ENCODE measurements around the gene GCK.

The GCK gene

DNA sequence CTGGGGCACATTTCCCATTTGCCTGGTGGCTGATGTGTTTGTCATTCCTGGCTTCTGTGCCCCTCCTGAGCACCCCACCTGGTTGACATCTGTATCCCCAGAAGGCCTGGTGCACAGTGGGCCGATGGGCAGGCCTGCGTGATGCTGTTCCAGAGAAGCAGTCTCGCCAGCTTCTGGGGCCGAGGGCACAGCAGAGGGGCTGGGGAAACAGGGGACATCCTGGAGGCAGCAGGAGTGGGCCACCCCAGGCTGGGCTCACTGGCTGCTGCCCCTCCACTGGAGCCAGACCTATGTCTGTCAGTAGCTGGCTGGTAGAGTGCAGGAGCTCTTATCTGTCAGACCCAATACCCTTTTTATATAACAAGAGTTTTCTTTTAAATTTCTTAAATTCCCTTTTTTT lies 47.2 kb downstream of the GCK start:
- Histone ChIP-seq H3K4me1 (ENCODE audit: insufficient read depth, low read length) (no peaks in the 10 kb centered on the region), H3K27ac (ENCODE audit: low read depth, low read length) (no peak overlapping the region), H3K9me3 (ENCODE audit: low read length) (no peaks in the 10 kb centered on the region), H3K36me3 (ENCODE audit: insufficient read depth, low read length) (no peaks in the 10 kb centered on the region), H3K9ac (ENCODE audit: low read length) (no peak overlapping the region), H3K4me3 (ENCODE audit: low read depth in 1 of 2, low read length in 2 of 2) (no peak overlapping the region), H3K27me3 (ENCODE audit: control insufficient read depth in 1 of 2, insufficient read depth in 2 of 2, low read length in 2 of 2) (peaks cover 0 to 29% of the 10 kb centered on the region in 2 donors)

DNA sequence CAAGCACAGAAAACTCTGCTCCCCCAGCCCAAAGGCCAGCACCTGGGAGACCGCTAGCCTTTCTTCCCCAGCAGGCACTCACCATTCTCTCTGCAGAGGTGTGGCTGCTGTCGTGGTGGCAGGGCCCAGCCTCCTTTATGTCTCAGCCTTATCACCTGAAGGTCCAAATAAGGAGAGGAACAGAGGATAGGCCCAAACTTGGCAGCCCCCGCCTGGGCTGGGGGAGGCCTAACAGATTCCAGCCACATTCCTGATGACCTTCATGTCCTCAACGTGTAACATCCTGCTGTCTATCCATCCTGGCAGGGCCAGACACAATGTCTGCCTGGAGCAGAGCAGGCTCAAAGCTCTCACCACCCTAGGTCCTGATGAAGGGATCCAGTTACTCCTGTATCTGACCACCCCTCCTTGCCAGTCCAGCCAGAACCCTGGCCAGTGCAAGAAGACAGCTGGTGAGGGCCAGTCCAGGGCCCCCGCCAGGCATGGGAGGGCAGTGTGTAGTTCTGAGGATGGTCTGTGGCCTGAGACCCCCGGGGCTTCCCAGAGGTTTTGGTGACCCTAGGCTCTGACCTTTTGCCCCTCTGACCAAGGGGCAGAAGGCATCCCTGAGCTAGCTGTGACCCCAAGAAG lies 47.9 kb downstream of the GCK start, which contains the start of gene MYL7:
Gene MYL7 (minus strand): TSS at position 112 of the 630 bp plus-strand sequence. CDS start 27 bp downstream, at position 85.
- Histone ChIP-seq H3K27ac (ENCODE audit: low read depth, low read length) (no peak within 1 kb of the TSS), H3K36me3 (ENCODE audit: insufficient read depth, low read length) (no peaks in the 10 kb centered on the region), H3K27me3 (ENCODE audit: control insufficient read depth in 1 of 2, insufficient read depth in 2 of 2, low read length in 2 of 2) (peaks cover 0 to 26% of the 10 kb centered on the region in 2 donors), H3K4me3 (ENCODE audit: low read depth in 1 of 2, low read length in 2 of 2) (no peak within 1 kb of the TSS), H3K9me3 (ENCODE audit: low read length) (no peaks in the 10 kb centered on the region), H3K4me1 (ENCODE audit: insufficient read depth, low read length) (no peaks in the 10 kb centered on the region), H3K9ac (ENCODE audit: low read length) (no peak within 1 kb of the TSS)

DNA sequence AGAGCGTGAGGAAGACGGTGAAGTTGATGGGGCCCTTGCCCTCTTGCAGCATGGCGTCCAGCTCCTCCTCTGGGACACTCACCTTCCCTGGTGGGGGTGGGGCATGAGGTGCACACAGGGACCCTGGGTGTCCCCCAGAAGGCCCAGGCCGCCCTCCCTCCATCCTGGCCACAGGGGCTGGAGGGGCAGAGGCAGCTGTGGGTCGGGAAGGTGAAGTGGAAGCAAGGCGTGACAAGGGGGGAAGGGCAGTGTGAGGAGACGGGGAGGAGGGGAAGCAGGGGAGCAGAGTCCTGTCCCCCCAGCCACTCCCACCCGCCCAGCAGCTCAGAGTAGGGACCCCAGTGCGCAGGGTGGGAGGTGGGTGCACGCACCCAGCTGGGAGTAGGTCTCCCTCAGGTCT lies 48.9 kb downstream of the GCK start:
- Histone ChIP-seq H3K4me1 (ENCODE audit: insufficient read depth, low read length) (no peaks in the 10 kb centered on the region), H3K27me3 (ENCODE audit: control insufficient read depth in 1 of 2, insufficient read depth in 2 of 2, low read length in 2 of 2) (peaks cover 0 to 17% of the 10 kb centered on the region in 2 donors), H3K9ac (ENCODE audit: low read length) (no peak overlapping the region), H3K4me3 (ENCODE audit: low read depth in 1 of 2, low read length in 2 of 2) (no peak overlapping the region), H3K27ac (ENCODE audit: low read depth, low read length) (no peak overlapping the region), H3K36me3 (ENCODE audit: insufficient read depth, low read length) (no peaks in the 10 kb centered on the region), H3K9me3 (ENCODE audit: low read length) (no peaks in the 10 kb centered on the region)

DNA sequence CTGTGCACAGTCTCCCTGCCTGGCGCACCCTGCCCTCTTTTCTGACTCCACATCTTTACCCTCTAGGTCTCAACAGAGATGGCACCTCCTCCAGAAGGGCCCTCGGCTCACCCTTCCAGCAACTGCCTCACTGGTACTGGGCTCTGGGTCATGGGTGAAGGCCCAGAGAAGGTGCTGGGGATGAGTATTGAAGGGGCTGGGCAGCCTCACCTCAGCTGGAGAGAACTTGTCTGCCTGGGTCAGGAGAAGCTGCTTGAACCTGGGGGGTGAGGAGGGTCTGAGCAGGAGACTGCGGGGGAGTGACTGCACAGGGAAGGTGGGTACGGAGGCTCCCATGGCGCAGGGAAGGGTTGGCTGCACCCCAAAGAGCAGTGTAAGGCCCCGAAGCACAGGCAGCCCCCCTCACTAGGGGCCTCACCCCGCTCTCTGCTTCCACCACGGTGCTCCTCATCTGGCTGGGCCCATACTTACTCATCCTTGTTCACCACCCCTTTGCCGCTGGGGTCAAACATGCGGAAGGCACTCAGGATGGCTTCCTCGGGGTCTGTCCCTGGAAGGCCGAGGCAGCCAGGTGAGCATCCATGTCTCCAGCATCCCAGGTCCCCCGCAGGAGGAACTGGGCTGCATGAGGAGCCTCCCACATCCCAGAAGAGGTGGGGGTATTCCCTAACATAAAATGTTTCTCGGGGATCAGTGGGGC lies 49.8 kb downstream of the GCK start:
- no peaks in the 10 kb centered on the region for H3K9me3 ChIP-seq (ENCODE audit: low read length)
- H3K36me3 ChIP-seq (ENCODE audit: insufficient read depth, low read length), result no peaks in the 10 kb centered on the region
- H3K4me3 ChIP-seq (ENCODE audit: low read depth in 1 of 2, low read length in 2 of 2), result no peak overlapping the region
- H3K27me3 ChIP-seq (ENCODE audit: control insufficient read depth in 1 of 2, insufficient read depth in 2 of 2, low read length in 2 of 2), result peaks cover 0 to 9% of the 10 kb centered on the region in 2 donors
- H3K4me1 ChIP-seq (ENCODE audit: insufficient read depth, low read length), result no peaks in the 10 kb centered on the region
- H3K9ac ChIP-seq (ENCODE audit: low read length), result no peak overlapping the region
- H3K27ac ChIP-seq (ENCODE audit: low read depth, low read length), result no peak overlapping the region

DNA sequence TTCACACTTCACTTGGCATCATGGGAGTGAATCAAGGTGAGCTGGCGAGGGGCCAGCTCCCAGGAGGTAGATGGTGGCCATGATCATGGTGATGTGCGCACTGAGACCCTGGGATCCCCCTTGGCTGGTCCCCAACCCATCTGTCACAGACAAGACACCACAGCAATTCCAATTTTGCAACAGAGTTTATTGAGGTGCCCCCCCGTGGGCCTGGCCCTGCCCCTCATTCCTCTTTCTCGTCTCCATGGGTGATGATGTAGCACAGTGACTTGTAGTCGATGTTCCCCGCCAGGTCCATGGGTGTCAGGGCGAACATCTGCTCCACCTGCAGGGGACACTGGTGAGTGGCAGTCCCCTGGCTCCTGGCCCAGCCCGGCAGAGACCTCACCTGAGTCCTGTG lies 50.5 kb downstream of the GCK start:
- peaks cover 0 to 6% of the 10 kb centered on the region in 2 donors for H3K27me3 ChIP-seq (ENCODE audit: control insufficient read depth in 1 of 2, insufficient read depth in 2 of 2, low read length in 2 of 2)
- H3K4me3 ChIP-seq (ENCODE audit: low read depth in 1 of 2, low read length in 2 of 2), result no peak overlapping the region
- H3K9me3 ChIP-seq (ENCODE audit: low read length), result no peaks in the 10 kb centered on the region
- no peaks in the 10 kb centered on the region for H3K4me1 ChIP-seq (ENCODE audit: insufficient read depth, low read length)
- H3K27ac ChIP-seq (ENCODE audit: low read depth, low read length), result no peak overlapping the region
- no peak overlapping the region for H3K9ac ChIP-seq (ENCODE audit: low read length)
- H3K36me3 ChIP-seq (ENCODE audit: insufficient read depth, low read length), result no peaks in the 10 kb centered on the region

DNA sequence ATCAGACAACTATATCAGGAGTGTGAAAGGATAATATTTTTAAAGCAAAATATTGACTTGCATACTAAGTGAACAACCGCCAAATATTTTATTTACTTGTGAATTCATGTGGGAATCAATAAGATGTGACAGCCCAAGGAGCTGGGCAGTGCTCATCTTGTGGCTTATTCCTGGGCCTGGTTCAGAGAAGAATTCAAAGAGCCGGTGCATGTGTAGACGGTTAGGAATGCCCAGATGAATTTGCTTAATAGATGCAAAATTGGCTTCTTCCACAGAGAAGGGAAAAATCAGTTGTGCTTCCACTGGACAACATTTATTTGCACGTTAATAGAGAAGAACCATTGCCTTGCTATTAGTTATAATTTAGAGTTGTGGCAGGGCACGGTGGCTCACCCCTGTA lies 52.5 kb downstream of the GCK start:
- no peaks in the 10 kb centered on the region for H3K4me1 ChIP-seq (ENCODE audit: insufficient read depth, low read length)
- H3K27ac ChIP-seq (ENCODE audit: low read depth, low read length), result no peak overlapping the region

DNA sequence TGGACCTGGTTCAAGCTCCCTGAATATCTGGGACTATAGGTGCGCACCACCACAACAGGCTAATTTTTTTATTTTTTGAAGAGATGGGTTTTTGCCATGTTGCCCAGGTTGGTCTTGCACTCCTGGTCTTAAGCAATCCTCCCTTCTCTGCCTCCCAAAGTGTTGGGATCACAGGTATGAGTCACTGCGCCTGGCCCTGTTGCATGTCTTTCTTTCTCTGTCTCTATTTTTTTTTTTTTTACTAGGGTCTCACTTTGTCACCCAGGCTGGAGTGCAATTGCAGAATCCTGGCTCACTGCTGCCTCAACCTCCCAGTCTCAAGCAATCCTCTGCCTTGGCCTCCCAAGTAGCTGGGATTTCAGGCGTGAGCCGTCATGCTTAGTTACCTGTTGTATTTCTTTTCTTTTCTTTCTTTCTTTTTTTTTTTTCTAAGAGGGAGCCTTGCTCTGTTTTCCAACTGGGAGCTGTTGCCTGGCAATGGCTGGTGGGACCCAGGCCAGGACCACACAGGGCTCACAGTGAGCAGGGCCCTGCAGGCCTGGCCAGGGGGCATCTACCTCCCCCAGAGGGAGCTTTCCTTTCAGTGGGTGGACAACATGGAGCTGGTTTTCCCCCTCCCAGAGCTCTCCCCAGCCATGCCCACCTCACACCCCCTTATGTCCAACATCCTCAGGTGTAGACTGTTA lies 54.2 kb downstream of the GCK start:
- Histone ChIP-seq H3K27ac (ENCODE audit: low read depth, low read length) (no peak overlapping the region), H3K4me1 (ENCODE audit: insufficient read depth, low read length) (no peaks in the 10 kb centered on the region)

More for the DNA sequence above, 52.5 kb downstream of the GCK start:
- no peak overlapping the region for H3K4me3 ChIP-seq (ENCODE audit: low read depth in 1 of 2, low read length in 2 of 2)
- H3K27me3 ChIP-seq (ENCODE audit: control insufficient read depth in 1 of 2, insufficient read depth in 2 of 2, low read length in 2 of 2), result peaks cover 0 to 6% of the 10 kb centered on the region in 2 donors
- H3K9me3 ChIP-seq (ENCODE audit: low read length), result no peaks in the 10 kb centered on the region
- H3K9ac ChIP-seq (ENCODE audit: low read length), result no peak overlapping the region
- no peaks in the 10 kb centered on the region for H3K36me3 ChIP-seq (ENCODE audit: insufficient read depth, low read length)

DNA sequence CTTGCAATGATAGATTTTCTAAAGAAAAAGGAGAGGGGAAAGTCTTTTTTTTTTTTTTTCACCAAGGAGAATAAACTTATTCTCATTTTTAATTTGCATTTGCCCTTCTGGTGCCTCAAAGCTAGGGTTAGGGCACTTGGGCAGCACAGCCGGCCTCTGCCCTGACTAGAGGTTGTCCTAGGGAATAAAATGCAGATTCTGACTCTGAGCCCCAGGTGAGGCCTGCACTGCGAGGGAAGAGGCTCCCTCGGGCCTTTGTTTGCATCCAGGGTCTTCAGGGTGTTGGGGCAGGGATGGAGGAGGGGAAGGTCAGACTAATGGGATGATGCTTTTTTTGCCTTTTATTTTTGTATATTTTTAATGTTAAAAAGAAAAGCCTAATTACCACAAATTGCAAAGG lies 55.9 kb downstream of the GCK start:
- Histone ChIP-seq H3K27ac (ENCODE audit: low read depth, low read length) (no peak overlapping the region), H3K36me3 (ENCODE audit: insufficient read depth, low read length) (no peaks in the 10 kb centered on the region), H3K9ac (ENCODE audit: low read length) (no peak overlapping the region), H3K9me3 (ENCODE audit: low read length) (no peaks in the 10 kb centered on the region), H3K27me3 (ENCODE audit: control insufficient read depth in 1 of 2, insufficient read depth in 2 of 2, low read length in 2 of 2) (no peaks in the 10 kb centered on the region), H3K4me1 (ENCODE audit: insufficient read depth, low read length) (no peaks in the 10 kb centered on the region), H3K4me3 (ENCODE audit: low read depth in 1 of 2, low read length in 2 of 2) (no peak overlapping the region)

More for the DNA sequence above, 54.2 kb downstream of the GCK start:
- Histone ChIP-seq H3K36me3 (ENCODE audit: insufficient read depth, low read length) (no peaks in the 10 kb centered on the region), H3K9me3 (ENCODE audit: low read length) (no peaks in the 10 kb centered on the region), H3K9ac (ENCODE audit: low read length) (no peak overlapping the region), H3K4me3 (ENCODE audit: low read depth in 1 of 2, low read length in 2 of 2) (no peak overlapping the region), H3K27me3 (ENCODE audit: control insufficient read depth in 1 of 2, insufficient read depth in 2 of 2, low read length in 2 of 2) (peaks cover 0 to 6% of the 10 kb centered on the region in 2 donors)

DNA sequence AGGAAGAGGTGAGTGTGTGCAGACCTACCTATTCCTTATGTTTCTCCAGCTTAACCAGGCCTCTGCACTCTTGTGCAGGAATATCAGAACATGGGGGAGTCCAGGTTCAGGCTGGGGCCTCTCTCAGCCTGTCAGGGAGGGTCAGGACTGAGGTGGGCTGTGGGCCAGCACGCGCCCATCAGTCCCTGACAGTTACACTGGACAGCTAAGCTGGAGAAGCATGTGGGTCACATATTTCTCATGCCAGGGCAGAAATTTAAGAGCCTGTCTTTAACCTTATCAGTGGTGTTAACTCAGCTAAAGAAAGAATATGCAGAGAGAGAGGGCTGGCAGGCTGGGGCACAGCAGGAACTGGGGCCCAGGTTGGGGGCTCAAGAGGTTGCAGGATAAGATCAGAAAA lies 57.2 kb downstream of the GCK start:
- Histone ChIP-seq H3K9ac (ENCODE audit: low read length) (no peak overlapping the region), H3K27me3 (ENCODE audit: control insufficient read depth in 1 of 2, insufficient read depth in 2 of 2, low read length in 2 of 2) (no peaks in the 10 kb centered on the region), H3K36me3 (ENCODE audit: insufficient read depth, low read length) (no peaks in the 10 kb centered on the region), H3K27ac (ENCODE audit: low read depth, low read length) (no peak overlapping the region), H3K4me3 (ENCODE audit: low read depth in 1 of 2, low read length in 2 of 2) (no peak overlapping the region), H3K9me3 (ENCODE audit: low read length) (no peaks in the 10 kb centered on the region), H3K4me1 (ENCODE audit: insufficient read depth, low read length) (no peaks in the 10 kb centered on the region)

DNA sequence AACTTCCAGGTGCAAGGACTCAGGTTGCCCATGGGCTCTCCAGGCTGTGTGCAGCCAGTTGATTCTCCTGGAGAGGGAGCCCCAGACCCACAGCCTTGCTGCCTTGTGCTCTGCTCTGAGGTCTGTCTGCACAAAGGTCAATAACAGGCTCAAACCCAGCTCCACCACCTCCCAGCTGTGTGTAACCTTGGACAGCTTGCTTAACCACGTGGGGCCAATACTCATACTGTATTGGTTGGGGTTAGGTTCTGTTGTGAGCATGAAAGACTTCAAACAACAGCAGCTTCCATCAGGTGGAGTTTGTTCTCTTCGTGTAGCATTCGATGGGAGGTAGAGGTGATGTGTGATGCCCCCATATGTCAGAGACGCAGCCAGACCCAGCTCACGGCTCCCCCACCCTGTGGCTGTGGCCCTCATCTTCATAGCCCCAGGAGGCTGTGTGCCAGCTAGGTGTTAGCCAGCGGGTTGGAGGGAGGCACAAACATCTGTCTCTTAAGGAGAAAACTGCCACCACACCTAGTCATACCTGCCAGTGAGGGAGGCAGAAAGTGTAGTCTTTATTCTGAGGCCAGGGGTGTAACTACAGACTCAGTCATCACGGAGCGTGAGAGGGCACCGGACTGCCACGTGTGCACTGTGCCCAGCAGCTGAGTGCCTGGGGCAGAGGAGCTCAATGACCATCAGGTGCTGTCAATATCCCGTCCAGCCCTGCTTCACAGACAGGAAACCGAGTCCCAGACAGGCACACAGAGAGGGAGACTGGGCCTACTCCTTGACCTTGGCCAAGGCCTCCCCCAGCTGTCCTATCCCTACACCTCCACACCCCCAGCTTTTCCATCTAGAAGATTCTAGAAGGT lies 57.8 kb downstream of the GCK start:
- H3K4me3 ChIP-seq (ENCODE audit: low read depth in 1 of 2, low read length in 2 of 2), result no peak overlapping the region
- H3K27ac ChIP-seq (ENCODE audit: low read depth, low read length), result no peak overlapping the region
- H3K9me3 ChIP-seq (ENCODE audit: low read length), result no peaks in the 10 kb centered on the region
- no peak overlapping the region for H3K9ac ChIP-seq (ENCODE audit: low read length)
- no peaks in the 10 kb centered on the region for H3K36me3 ChIP-seq (ENCODE audit: insufficient read depth, low read length)
- no peaks in the 10 kb centered on the region for H3K27me3 ChIP-seq (ENCODE audit: control insufficient read depth in 1 of 2, insufficient read depth in 2 of 2, low read length in 2 of 2)
- no peaks in the 10 kb centered on the region for H3K4me1 ChIP-seq (ENCODE audit: insufficient read depth, low read length)

Measured in muscle layer of colon (tissue), 2 donors.